Cardiac fibroblast (primary cell): ENCODE measurements around the gene MPEG1.

Experiments used
- DNase-seq, 2 donors: peaks; one replicate each; pipeline versions ENCODE4 v3.0.0 to v3.0.0-alpha.2; 2010; ENCODE audit warnings: low read depth in 2 of 2
- H3K4me3 ChIP-seq, 2 donors: replicated peaks in 1 of 2; 1 replicate in 1 of 2; 2 replicates in 1 of 2; pipeline ENCODE4 v1.5.1; 2011; ENCODE audit warnings: low read depth in 2 of 2, low read length in 2 of 2, mild to moderate bottlenecking in 2 of 2, moderate library complexity in 1 of 2
- CTCF ChIP-seq: IDR thresholded peaks from one replicate; pipeline ENCODE4 v1.5.1; 2011; ENCODE audit warnings: low read depth, mild to moderate bottlenecking, low read length, inconsistent platforms

MPEG1 gene

GRCh38 chr11:59192446-59193020 lies 20.2 kb downstream of the MPEG1 start:
- no peak overlapping the region for H3K4me3 ChIP-seq
- no peak for DNase-seq
- no peak for TF ChIP-seq CTCF

- H3K4me3 ChIP-seq, result no peak overlapping the region
- no peak for DNase-seq
- no peak for TF ChIP-seq CTCF
Measured at GRCh38 chr11:59191890-59192289, 20.8 kb downstream of the MPEG1 start.

- TF ChIP-seq CTCF, result no peak
- no peak overlapping the region for H3K4me3 ChIP-seq
- DNase-seq, result no peak
Measured at GRCh38 chr11:59191095-59191494, 21.6 kb downstream of the MPEG1 start.

- peak in 1 of 2 donors; percentile 32 for DNase-seq
- H3K4me3 ChIP-seq, result no peak overlapping the region
- no peak for TF ChIP-seq CTCF
Measured at GRCh38 chr11:59189986-59190385, 22.7 kb downstream of the MPEG1 start.

- peak in 1 of 2 donors; percentile 31 for DNase-seq
- H3K4me3 ChIP-seq, result no peak overlapping the region
- TF ChIP-seq CTCF, result no peak
Measured at GRCh38 chr11:59188954-59189353, 23.8 kb downstream of the MPEG1 start.

GRCh38 chr11:59187587-59187986 lies 25.1 kb downstream of the MPEG1 start:
- peak in 1 of 2 donors; percentile 62 for DNase-seq
- TF ChIP-seq CTCF, result no peak
- no peak overlapping the region for H3K4me3 ChIP-seq

- H3K4me3 ChIP-seq, result no peak overlapping the region
- no peak for DNase-seq
- no peak for TF ChIP-seq CTCF
Measured at GRCh38 chr11:59187035-59187434, 25.7 kb downstream of the MPEG1 start.
